Psoas muscle (tissue), 8 donors: ENCODE data around the gene TREML4. TPM values are rescaled to one million over a fixed set of nuclear protein-coding genes. Genes with fewer than 3 reads are reported as not detected.
"Not testable (repeated sequence)": the region's sequence is repeated elsewhere in the genome, so short reads cannot be mapped to it uniquely, and the experiment has no call there.

Experiments used
- ATAC-seq, 4 donors: fragments of 200-7000 bp; cut with Tn5 transposase; one replicate each; pipeline ENCODE4 v1.9.1; 2020; ENCODE audit warnings: moderate library complexity in 3 of 4, mild to moderate bottlenecking in 2 of 4
- DNase-seq, 2 donors: peaks; one replicate each; pipeline ENCODE4 v3.0.0-alpha.2; 2020
- H3K27ac ChIP-seq: fragments of 200-600 bp; one replicate; pipeline ENCODE4 v1.8.0; 2022
- H3K27me3 ChIP-seq, 3 donors: fragments of 200-600 bp in 1 of 3; one replicate each; pipeline versions ENCODE4 v1.6.1 to v1.8.0; 2013 to 2022; ENCODE audit warnings: low read length in 2 of 3, mild to moderate bottlenecking in 2 of 3, moderate library complexity in 1 of 3; ENCODE audit not compliant: insufficient read depth in 3 of 3
- H3K36me3 ChIP-seq, 2 donors: fragments of 200-600 bp in 1 of 2; one replicate each; pipeline versions ENCODE4 v1.6.1 to v1.8.0; 2013 to 2022; ENCODE audit warnings: low read depth in 1 of 2, mild to moderate bottlenecking in 1 of 2, moderate library complexity in 1 of 2; ENCODE audit not compliant: insufficient read depth in 1 of 2
- H3K4me1 ChIP-seq: fragments of 200-600 bp; one replicate; pipeline ENCODE4 v1.8.0; 2022
- H3K4me3 ChIP-seq: fragments of 200-600 bp; one replicate; pipeline ENCODE4 v1.8.0; 2022; ENCODE audit warnings: mild to moderate bottlenecking
- H3K9me3 ChIP-seq: fragments of 200-600 bp; one replicate; pipeline ENCODE4 v1.8.0; 2022
- CTCF ChIP-seq: fragments of 200-600 bp; IDR thresholded peaks from one replicate; pipeline ENCODE4 v1.8.0; 2022; ENCODE audit warnings: antibody characterized with exemption
- WGBS, 3 donors: extraction: QIAGEN DNeasy Blood & Tissue Kit; methylation state at CpG; one replicate each; pipeline versions ENCODE4 v1.1.6 to v1.1.7; 2013; 5-methylcytosine and 5-hydroxymethylcytosine counted together
- intact Hi-C, 2 donors: fragments of 100-400 bp; cut with DNase I; formaldehyde crosslinking; loops; one replicate each; pipeline versions ENCODE4 v1.11.0 to v1.14.2; 2022
- polyA plus RNA-seq, 3 donors: library from polyadenylated mRNA; stranded (reverse); fragments of 200-250 nt; gene quantifications; one replicate each; pipeline ENCODE4 v1.2.3, GENCODE V29; 2013
- total RNA-seq, 4 donors: library from RNA; stranded (reverse); fragmentation: NEBNext Ultra II Directional in 2 of 4; extraction: Animal tissue kit (Norgen Biotek cat#: 25700) in 2 of 4; gene quantifications; one replicate each; pipeline versions ENCODE4 v1.2.1 to v1.2.4, GENCODE V29; 2021 to 2023
- donor health status: healthy with polysubstance abuse.
- donor health status: DM: no; HTN: no; CAD: no; lungs with moderate emphysema.
- donor health status: Bipolar disorder and iron deficiency.
- donor health status: healthy.
- donor health status: DM: yes; HTN: yes; CAD: no.
- donor health status: DM: no; HTN: no; CAD: no.
- donor health status: DM: no; HTN: no; CAD: no.
- donor health status: DM: yes; HTN: yes; CAD: no.

Gene TREML4
- total and polyA plus RNA-seq, 7 donors = 0.01 TPM; not detected in 6

DNA sequence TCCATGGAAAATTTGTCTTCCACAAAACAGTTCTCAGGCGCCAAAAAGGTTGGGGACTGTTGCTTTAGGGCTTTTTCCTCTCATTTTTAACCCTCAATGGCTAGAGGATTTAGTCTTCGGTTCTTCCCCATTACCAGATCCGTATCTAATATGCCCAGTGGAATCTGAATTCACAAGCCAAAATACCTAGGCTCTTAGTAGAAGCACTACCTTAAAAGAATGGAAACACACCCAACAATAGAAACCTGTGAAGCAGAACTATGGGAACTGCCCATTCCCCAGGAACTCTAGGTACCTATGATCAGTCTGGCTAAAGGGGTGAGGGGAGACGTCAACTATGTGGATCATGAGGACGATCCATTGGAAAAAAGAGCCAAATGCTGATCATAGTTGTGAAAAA is 3.1 kb downstream of the TREML4 start:
- ATAC-seq (no peak), DNase-seq (no peak)
- Histone ChIP-seq H3K4me3 (no peak overlapping the region), H3K36me3 (no peaks in the 10 kb centered on the region), H3K27me3 (peaks cover 0 to 17% (median 2%) of the 10 kb centered on the region in 3 donors), H3K9me3 (no peaks in the 10 kb centered on the region), H3K4me1 (no peaks in the 10 kb centered on the region), H3K27ac (no peak overlapping the region)
- WGBS, 3 donors = 64 to 85% (median 65%) methylated on average over 4 to 5 of the region's 5 CpGs
- TF ChIP-seq CTCF = no peak
- intact Hi-C loops = no loop called here

DNA sequence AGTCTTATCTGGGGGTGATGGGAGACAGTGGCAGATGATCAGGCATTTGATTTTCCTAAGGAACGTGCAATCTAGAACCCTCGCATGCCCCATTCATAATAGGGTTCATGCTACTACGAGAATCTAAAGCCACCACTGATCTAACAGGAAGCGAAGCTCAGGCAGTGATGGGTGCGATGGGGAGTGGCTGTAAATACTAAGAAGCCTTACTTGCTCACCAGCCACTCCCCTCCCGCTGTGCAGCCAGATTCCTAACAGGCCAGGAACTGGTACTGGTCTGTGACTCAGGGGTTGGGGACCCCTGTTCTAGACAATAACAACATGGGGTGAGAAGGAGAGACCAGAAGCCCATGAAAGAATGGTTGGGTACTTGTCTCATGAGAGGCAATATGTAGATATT is 4.5 kb downstream of the TREML4 start:
- 81 to 86% (median 84%) methylated on average over 6 of the region's 6 CpGs for WGBS, 3 donors

GRCh38 chr6:41236276-41236675 is 8.1 kb downstream of the TREML4 start:
- intact Hi-C loops = no loop called here
- H3K9me3 ChIP-seq = no peaks in the 10 kb centered on the region
- WGBS, 3 donors = 81 to 85% (median 84%) methylated on average over 4 of the region's 4 CpGs
- H3K27ac ChIP-seq = no peak overlapping the region
- peaks cover 6 to 31% (median 6%) of the 10 kb centered on the region in 3 donors for H3K27me3 ChIP-seq
- H3K36me3 ChIP-seq = no peaks in the 10 kb centered on the region
- DNase-seq (no peak), ATAC-seq (no peak)
- no peak for TF ChIP-seq CTCF
- no peak overlapping the region for H3K4me3 ChIP-seq
- H3K4me1 ChIP-seq = no peaks in the 10 kb centered on the region

More for the DNA sequence above, 4.5 kb downstream of the TREML4 start:
- TF ChIP-seq CTCF = no peak
- Histone ChIP-seq H3K4me3 (no peak overlapping the region), H3K9me3 (no peaks in the 10 kb centered on the region), H3K27ac (no peak overlapping the region), H3K36me3 (no peaks in the 10 kb centered on the region), H3K27me3 (peaks cover 0 to 14% (median 4%) of the 10 kb centered on the region in 3 donors), H3K4me1 (no peaks in the 10 kb centered on the region)
- no peak for ATAC-seq
- DNase-seq = no peak
- intact Hi-C loops = no loop called here

DNA sequence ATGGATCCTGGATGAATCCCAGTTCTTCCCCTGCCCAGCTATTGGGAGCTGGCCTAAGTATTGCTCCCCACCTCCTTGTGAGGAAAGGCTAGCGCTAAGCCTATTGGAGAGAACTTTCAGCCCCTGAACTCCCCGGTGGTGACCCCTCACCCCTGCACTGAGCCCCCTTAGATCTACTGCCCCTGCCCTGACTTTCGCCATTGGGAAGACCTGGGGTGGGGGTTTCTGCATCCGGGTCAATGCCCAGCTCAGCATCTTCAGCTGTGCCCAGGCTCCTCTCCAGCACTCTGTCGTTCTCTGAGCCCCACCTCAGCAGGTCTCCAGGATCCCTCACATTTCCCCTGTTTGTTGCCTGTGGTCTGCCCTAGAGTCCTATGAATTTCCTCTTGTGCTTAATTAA is 9.0 kb downstream of the TREML4 start:
- no peak for ATAC-seq
- H3K27ac ChIP-seq = no peak overlapping the region
- H3K9me3 ChIP-seq = no peaks in the 10 kb centered on the region
- no peak for TF ChIP-seq CTCF
- H3K27me3 ChIP-seq = peaks cover 6 to 36% (median 6%) of the 10 kb centered on the region in 3 donors
- 67 to 76% (median 71%) methylated on average over 5 of the region's 5 CpGs for WGBS, 3 donors
- H3K36me3 ChIP-seq = no peaks in the 10 kb centered on the region
- DNase-seq = no peak
- intact Hi-C loops = no loop called here
- H3K4me3 ChIP-seq = no peak overlapping the region
- no peaks in the 10 kb centered on the region for H3K4me1 ChIP-seq

DNA sequence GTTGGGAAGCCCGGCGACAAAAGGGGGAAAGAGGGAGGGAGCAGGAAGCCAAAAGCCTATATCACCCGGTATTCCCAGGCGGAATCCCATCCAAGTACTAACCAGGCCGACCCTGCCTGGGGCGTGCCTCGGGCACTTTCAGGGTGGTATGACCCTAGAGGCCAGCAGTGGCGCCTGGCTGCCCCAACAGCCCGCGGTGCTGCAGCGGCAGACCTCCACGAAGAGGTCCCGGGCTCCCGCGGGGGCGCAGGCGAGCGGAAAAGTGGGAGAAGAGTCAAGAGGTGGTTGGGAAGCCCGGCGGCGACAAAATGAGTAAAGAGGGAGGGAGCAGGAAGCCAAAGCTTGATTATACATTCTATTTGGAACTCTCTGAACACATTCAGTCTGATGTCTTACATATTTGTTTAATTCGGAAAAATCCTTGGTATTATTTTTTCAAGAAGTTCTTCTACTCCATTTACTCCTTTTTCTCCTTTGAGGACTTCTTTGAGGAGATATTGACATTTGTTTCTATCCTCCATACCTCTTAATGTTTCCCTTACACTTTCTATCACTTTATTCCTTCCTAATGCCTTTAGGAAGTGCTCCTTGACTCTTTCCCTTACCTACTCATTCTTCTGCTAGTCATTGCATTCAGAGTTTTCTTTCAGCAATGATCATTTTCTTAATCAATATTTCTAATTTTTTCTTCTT is 11.5 kb downstream of the TREML4 start:
- TF ChIP-seq CTCF = no peak
- no peak overlapping the region for H3K4me3 ChIP-seq
- WGBS, 3 donors = 10 to 17% (median 16%) methylated on average over 20 to 22 of the region's 22 CpGs
- no peak for ATAC-seq
- peaks cover 6 to 38% (median 6%) of the 10 kb centered on the region in 3 donors for H3K27me3 ChIP-seq
- no peaks in the 10 kb centered on the region for H3K36me3 ChIP-seq
- H3K4me1 ChIP-seq = no peaks in the 10 kb centered on the region
- intact Hi-C loops = no loop called here
- H3K27ac ChIP-seq = no peak overlapping the region
- no peak for DNase-seq
- H3K9me3 ChIP-seq = no peaks in the 10 kb centered on the region

GRCh38 chr6:41246529-41246928 is 18.4 kb downstream of the TREML4 start:
- intact Hi-C loops, H3K4me1 ChIP-seq, H3K27ac ChIP-seq, DNase-seq, H3K4me3 ChIP-seq, H3K36me3 ChIP-seq, H3K27me3 ChIP-seq, ATAC-seq, H3K9me3 ChIP-seq: not testable (repeated sequence)
- 83 to 96% (median 95%) methylated on average over 2 to 4 of the region's 4 CpGs for WGBS, 3 donors
